ENCODE results near the gene NCAM2.

- TF ChIP-seq, protein P1, sequence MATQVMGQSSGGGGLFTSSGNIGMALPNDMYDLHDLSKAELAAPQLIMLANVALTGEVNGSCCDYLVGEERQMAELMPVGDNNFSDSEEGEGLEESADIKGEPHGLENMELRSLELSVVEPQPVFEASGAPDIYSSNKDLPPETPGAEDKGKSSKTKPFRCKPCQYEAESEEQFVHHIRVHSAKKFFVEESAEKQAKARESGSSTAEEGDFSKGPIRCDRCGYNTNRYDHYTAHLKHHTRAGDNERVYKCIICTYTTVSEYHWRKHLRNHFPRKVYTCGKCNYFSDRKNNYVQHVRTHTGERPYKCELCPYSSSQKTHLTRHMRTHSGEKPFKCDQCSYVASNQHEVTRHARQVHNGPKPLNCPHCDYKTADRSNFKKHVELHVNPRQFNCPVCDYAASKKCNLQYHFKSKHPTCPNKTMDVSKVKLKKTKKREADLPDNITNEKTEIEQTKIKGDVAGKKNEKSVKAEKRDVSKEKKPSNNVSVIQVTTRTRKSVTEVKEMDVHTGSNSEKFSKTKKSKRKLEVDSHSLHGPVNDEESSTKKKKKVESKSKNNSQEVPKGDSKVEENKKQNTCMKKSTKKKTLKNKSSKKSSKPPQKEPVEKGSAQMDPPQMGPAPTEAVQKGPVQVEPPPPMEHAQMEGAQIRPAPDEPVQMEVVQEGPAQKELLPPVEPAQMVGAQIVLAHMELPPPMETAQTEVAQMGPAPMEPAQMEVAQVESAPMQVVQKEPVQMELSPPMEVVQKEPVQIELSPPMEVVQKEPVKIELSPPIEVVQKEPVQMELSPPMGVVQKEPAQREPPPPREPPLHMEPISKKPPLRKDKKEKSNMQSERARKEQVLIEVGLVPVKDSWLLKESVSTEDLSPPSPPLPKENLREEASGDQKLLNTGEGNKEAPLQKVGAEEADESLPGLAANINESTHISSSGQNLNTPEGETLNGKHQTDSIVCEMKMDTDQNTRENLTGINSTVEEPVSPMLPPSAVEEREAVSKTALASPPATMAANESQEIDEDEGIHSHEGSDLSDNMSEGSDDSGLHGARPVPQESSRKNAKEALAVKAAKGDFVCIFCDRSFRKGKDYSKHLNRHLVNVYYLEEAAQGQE (IDR thresholded peaks at IDR 0.05; ENCODE audit: insufficient replicate concordance, low read depth), result no peak
- TF ChIP-seq, protein P2, sequence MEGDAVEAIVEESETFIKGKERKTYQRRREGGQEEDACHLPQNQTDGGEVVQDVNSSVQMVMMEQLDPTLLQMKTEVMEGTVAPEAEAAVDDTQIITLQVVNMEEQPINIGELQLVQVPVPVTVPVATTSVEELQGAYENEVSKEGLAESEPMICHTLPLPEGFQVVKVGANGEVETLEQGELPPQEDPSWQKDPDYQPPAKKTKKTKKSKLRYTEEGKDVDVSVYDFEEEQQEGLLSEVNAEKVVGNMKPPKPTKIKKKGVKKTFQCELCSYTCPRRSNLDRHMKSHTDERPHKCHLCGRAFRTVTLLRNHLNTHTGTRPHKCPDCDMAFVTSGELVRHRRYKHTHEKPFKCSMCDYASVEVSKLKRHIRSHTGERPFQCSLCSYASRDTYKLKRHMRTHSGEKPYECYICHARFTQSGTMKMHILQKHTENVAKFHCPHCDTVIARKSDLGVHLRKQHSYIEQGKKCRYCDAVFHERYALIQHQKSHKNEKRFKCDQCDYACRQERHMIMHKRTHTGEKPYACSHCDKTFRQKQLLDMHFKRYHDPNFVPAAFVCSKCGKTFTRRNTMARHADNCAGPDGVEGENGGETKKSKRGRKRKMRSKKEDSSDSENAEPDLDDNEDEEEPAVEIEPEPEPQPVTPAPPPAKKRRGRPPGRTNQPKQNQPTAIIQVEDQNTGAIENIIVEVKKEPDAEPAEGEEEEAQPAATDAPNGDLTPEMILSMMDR (IDR thresholded peaks at IDR 0.05; ENCODE audit: insufficient read depth, low read length), result no peak
- TF ChIP-seq POLR2AphosphoS5 (IDR thresholded peaks at IDR 0.05; ENCODE audit: low read depth) (no peak), GABPA (IDR thresholded peaks at IDR 0.05; ENCODE audit: low read depth) (no peak), SPI1 (IDR thresholded peaks at IDR 0.05; ENCODE audit: borderline replicate concordance, low read depth) (no peak)
Observed at GRCh38 chr21:21057349-21058062, 59.3 kb downstream of the NCAM2 start.

Data from HL-60 (cell line).